DLD1 (cell line): Measurements from ENCODE around the gene NDUFAF2.
"Not testable (repeated sequence)": the region's sequence is repeated elsewhere in the genome, so short reads cannot be mapped to it uniquely, and the experiment has no call there.

Experiments
- in situ Hi-C: cut with HindIII; loops from 2 replicates; pipeline ENCODE4 v1.10.0; 2017; ENCODE audit warnings: low sequenced_read_pairs

The NDUFAF2 gene, protein sequence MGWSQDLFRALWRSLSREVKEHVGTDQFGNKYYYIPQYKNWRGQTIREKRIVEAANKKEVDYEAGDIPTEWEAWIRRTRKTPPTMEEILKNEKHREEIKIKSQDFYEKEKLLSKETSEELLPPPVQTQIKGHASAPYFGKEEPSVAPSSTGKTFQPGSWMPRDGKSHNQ

DNA sequence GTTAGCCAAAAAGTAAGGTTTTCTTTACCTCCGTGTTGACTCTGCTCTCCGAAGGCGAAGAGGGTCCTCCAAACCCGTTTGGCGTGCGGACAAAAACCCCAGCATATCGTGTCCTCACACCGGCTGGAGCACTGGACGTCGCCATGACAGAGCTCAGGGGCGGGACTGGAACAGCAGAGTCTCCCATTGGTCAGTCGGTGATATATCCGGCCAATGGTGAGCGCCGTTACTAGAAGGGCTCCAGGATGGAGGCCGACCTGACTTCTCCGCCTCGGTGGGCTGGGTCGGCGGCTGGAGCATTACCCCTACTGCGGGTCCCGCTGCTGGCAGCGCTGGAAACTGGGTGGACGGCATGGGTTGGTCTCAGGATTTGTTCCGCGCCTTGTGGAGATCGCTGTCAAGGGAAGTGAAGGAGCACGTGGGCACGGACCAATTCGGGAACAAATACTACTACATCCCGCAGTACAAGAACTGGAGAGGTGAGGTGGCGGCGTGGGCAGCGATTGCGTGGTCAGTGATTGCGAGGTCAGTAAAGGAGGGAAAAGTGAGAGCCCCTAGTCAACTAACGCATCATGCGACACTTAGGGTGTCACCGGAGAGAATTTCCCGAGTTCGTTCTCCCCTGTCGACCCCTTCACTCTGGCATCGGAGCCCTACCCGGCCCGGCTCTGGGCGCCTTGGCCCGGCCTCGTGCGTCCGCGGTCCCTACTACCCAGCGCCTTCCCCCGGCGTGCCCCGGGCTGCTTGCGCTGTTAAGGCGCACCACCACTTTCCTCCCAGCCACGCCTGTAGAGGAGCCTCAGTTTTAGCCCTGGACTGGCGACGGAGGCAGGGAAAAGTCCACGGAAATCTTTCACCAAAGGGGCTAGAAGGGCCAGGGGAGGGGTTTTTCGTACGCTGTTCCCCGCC is at the start of gene NDUFAF2, which contains the start of gene ERCC8:
Gene NDUFAF2, plus strand, starts transcription at position 302 of the 909 bp plus-strand sequence. Its CDS starts 51 bp downstream, at position 353.
Gene ERCC8, minus strand, starts transcription at position 167 of the 909 bp plus-strand sequence. Its CDS starts 62 bp downstream, at position 105.
- in situ Hi-C loops, result no loop called here

DNA sequence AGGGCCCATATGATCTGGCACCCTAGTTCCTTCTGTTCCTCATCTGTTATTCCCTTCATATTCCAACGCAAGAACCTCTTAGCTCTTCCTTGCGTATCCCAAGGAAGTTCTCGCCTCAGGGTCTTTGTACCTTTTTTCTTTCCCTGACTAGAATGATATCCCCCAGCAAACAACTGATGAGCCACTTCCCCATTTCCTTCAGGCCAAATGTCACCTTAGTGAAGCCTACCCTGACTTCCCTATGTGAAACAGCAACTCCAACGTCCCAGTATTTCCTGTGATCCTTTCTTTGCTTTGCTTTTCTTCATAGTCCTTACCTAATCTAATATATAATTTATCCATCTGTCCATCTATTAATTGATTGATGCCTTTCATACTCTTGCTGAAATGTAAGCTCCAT is 48.0 kb upstream of the NDUFAF2 start:
- in situ Hi-C loops, result no loop called here

DNA sequence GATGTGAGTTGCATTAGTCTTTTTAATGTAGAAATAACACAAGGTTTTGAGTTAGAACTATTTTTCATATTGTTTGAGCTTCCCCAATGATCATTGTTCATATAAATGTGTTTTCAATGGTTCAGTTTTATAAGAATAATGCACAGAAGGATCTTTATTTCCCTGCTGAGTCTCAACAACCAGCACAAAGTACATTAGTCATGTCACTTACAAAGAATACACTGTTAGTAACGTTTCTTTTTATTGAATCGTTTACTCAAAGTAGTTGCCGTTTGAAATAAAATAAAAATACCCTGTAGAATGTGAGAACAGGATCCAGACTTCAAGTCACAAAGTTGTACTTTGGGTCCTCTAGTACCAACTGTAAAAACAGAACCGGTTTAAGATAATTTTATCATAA is 41.6 kb upstream of the NDUFAF2 start:
- in situ Hi-C loops, result no loop called here

DNA sequence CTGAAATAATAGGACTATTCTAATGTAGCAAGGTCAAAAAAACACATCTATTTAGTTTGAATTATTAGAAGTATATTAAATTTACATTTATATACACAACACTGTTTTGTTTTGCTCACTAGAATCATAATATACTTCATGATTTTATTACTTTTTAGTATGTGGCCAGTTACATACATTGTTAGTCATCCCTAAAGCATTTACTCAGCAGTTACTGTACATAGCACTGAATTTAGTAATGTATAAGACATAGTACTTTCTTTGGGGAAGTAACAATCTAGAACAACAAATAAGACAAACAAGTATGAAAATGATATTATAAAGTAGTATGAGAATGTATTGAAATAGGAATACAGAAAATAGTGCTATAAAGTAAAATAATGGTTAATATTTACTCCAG is 28.4 kb upstream of the NDUFAF2 start:
- in situ Hi-C loops, result no loop called here

DNA sequence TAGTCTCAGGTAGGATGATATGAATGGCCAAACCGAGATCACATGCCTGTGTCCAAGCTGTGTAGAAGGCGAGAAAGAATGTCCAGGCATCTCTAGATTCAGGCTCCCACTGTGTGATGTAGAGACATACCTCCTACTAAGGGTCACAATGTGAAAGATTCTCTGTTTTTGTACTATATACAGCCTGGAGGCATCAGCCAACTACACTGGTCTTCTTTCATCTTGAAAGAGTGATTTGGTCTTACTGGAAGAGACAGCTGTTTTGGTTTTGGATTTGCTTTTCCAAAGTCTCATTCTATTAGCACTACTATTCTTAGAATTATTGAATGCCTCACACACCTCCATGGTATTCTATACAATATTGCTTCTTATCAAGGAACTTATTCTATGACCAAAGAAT is 26.5 kb upstream of the NDUFAF2 start:
- in situ Hi-C loops, result no loop called here

DNA sequence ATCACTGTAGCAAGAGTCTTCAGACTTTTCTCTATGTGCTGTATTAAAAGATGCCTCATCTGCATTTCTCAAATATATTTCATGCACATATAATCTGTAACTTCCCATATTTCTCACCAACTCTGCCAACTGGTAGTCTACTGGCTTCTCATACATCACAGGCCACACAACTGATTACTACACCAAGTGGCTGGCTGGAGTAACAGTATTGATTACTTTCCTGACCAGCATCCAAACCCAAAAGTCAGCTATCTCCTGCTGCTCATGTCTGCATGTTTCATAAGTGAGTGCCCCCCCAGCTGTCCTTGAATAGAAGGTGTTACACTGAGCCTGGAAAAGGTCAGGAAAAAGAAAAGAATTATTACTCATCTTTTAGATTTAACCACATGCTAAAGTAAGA is 17.6 kb upstream of the NDUFAF2 start:
- in situ Hi-C loops, result no loop called here

DNA sequence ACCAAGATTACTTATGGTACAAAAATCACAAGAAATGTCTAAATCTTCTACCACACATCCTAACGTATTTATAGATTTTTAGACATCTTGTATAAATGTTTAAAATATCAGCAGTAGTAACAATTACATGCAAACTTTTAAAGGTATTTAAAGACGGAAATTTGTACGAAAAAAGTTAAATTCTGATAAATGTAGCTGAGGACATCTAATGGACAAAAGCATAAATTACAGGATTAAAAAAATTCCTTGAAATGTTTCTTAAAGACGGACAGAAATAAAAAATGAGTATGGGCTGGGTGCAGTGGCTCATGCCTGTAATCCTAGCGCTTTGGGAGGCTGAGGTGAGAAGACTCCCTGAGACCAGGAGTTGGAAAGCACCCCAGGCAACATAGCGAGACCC is 16.0 kb upstream of the NDUFAF2 start:
- in situ Hi-C loops, result no loop called here

DNA sequence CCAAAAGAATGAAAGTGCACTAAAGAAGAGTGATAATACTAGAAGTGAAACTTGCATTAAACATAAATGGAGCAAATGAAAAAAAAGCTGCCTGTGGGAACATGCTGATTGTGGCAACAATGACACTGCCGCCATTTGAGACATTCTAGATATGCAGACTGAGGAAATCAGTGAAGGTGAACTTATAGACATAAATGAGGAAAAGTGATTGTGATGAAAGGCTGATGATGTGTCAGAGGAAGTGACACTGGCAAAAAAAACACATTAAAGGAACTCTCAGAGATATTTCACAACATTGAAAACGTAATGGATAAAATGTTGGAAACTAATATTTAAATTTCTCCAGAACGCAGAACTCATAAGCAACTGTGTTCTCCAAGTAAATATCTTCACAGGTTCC is 1.4 kb upstream of the NDUFAF2 start:
- in situ Hi-C loops, result no loop called here

DNA sequence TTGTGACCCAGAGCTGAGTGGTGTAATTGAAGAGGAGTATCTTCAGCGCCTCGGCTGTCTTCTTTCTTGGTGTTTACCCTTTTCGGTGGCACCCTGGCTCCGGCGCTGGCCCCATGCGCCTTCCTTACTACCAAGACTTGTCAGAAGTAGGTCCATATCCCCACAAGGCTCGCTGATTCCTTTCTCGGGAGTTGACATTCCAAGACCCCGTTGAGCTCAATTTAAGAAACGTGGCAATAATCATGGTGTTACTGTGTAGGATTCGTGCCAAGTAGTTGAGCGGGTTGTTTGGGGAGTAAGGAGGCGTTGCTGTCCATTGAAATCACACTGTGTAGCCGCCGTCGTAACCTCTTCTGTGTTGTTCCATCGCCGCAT is 795 bp downstream of the NDUFAF2 start:
- in situ Hi-C loops, result no loop called here

DNA sequence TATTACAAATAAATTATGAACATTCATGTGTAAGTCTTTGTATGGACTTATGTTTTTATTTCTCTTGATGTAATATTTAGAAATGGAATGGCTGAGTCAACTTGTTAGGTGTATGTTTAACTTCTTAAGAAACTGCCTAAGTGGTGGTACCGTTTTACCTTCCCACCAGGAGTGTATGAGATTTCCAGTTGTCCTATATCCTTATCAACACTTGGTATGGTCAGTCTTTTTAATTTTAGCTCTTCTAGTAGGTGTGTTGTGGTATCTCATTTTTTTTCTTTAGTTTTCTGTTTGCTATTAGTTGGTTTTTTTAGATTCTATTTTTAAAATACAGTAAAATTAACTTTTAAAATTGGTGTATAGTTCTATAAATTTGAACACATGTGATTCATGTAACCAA is 3.7 kb downstream of the NDUFAF2 start:
- in situ Hi-C loops, result no loop called here

DNA sequence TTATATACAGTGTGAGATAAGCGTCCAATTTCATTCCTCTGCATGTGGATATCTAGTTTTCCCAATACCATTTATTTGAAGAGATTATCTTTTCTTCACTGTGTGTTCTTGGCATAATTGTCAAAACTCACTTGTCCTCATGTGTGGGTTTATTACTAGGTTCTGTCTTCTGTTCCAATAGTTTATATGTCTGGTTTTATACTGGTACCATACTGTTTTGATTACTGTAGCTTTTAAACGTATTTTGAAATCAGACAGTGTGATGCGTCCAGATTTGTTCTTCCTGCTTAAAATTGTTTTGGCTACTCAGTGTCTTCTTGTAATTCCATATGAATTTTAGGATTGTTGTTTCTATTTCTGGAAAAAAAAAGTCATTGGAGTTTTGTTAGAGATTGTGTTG is 10.2 kb downstream of the NDUFAF2 start:
- in situ Hi-C loops, result no loop called here

DNA sequence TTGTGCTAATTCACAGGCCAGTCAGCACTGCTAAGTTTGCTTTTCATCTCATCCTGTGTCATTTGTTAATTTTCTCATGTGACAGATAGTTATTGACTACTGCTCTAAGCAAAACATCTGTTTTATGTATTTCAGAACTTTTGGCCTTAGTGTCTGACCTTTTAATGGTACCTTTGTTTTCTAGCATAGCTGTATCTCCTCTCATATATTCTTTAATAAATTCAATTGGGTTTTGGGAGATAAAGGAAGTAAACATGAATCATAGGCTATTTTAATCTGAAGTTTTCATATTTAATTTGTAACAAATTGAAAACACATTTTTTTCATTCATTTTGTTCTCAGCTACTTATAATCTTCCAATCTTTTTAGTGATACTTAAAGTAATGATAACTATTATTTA is 13.1 kb downstream of the NDUFAF2 start:
- in situ Hi-C loops, result no loop called here

DNA sequence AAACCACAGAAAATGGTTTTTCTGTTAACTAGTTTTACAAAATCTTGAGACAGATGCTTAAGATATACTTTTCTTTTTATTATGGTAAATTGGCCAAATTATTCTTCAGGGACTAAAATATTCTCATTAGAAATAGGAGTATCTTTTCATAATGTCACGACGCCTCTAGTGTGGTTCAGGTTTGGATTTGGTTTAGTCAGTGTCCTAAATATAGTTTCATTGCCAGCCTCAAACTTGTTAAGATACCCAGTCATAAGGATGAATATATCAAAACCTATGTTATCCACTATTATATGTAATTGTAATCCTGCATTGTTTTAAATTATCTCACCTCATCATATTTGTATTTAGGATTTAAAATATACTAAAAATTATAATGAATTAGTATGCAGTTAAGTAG is 13.7 kb downstream of the NDUFAF2 start:
- in situ Hi-C loops, result no loop called here

DNA sequence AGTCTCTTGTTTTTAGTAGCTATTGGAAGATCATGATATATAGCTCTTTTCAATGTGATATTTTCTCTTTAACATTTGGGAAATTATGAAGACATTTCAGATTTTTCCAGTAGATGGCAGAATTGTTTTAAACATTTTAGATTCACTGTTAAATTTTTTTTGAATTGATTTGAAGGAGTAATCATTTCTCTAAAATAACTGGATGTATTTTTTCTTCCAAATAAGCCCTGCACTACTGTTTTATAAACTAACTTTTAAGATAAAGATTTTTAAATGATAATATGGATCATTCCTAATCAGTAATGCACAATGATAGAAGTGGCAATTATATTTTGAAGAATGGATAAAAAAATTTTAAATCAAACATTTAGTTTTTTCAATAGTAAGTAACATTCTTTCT is 14.2 kb downstream of the NDUFAF2 start:
- in situ Hi-C loops, result no loop called here

DNA sequence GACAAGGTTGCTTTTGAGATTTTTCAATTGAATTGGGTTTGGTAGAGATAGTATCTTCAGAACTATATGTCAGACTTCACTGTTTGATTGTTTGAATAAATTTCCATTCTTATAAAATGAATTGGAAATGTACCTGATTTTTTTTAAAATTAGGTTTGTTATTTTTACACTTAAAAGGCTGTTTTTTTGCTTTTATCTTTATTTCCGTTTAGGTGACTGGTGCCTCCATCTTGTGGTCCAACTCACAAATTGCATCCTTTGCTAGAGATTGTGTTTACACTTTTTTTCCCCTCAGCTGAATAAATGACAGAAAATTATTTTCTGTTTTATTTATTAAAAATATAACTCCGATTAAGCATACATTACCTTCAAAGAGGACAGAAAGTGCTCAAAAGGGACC is 15.6 kb downstream of the NDUFAF2 start:
- in situ Hi-C loops, result no loop called here

DNA sequence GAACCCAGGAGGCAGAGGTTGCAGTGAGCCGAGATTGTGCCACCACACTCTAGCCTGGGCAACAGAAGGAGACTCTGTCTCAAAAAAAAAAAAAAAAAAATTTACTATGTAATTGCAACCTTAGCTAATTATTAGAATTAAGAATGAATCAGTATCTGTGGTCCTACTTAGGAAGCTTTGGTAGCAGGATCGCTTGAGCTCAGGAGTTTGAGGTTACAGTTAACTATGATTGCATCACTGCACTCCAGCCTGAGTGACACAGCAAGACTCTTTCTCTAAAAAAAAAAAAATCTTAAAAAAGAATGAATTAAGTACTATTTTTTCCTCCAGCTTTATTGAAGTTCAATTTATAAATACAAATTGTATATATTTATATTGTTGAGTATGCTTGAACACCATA is 16.7 kb downstream of the NDUFAF2 start:
- in situ Hi-C loops, result no loop called here

DNA sequence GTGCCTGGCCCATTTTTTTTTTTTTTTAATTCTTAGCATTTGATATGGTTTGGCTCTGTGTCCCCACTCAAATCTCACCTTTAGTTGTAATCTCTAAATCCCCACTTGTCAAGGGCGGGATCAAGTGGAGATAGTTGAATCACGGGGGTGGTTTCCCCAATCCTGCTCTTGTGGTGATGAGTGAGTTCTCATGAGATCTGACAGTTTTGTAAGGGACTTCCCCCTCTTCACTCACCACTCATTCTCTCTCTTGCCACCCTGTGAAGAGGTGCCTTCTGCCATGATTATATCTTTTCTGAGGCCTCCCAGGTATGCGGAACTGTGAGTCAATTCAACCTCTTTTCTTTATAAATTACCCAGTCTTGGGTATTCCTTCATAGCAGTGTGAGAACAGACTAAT is 27.2 kb downstream of the NDUFAF2 start:
- in situ Hi-C loops, result no loop called here

DNA sequence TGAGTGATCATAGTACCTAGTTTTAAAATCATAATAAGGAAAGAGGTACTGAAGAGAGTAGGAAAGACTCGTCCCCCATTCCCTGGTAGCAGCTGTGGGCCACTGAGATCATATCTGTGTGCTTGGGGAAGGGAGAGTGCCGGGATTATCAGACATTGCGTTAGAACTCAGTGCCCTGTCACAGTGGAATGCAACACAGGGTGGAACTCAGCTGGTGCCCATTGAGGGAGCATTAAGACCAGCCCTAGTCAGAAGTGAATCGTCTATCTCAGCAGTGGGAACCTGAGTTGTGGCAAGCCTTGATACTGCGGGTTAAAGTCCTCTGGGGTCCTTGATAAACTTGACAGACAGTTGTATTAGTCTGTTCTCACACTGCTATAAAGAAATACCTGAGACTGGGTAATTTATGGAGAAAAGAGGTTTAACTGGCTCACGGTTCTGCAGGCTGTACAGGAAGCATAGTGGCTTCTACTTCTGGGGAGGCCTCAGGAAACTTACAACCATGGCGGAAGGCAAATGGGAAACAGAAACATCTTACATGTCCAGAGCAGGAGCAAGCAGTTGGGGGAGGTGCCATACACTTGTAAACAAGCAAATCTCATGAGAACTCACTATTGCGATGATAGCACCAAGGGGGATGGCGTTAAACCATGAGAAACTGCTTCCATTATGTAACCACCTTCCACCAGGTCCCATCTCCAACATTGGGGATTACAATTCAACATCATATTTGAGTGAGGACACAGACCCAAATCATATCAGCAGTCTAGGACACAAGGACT is 33.1 kb downstream of the NDUFAF2 start:
- in situ Hi-C loops, result no loop called here

DNA sequence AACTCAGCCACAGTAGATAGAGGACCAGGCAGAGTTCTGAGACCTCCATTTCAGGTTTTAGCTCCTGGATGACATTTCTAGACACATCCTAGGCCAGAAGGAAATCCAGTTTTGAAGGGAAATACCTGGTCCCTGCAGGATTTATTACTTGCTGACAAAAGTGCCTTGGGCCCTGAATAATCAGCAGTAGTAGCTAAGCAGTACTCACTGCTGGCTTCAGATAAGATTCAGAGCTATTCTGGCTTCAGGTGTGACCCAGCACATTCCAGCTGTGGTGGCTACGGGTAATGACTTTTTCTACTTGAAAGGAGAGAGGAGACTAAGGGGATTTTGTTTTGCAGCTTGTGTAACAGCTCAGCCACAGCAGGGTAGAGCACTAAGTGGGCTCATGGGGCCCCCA is 34.0 kb downstream of the NDUFAF2 start:
- in situ Hi-C loops, result no loop called here

DNA sequence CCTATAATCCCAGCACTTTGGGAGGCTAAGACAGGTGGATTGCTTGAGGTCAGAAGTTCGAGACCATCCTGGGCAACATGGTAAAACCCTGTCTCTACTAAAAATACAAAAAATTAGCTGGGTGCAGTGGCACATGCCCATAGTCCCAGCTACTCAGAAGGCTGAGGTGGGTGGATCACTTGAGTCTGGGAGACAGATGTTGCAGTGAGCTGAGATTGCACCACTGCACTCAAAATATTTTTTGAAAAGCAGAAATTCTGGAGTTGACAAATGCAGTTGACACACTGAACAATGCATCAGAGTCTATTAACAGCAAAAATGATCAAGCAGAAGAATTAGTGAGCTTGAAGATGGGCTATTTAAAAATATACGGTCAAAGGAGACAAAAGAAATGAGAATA is 35.5 kb downstream of the NDUFAF2 start:
- in situ Hi-C loops, result no loop called here

DNA sequence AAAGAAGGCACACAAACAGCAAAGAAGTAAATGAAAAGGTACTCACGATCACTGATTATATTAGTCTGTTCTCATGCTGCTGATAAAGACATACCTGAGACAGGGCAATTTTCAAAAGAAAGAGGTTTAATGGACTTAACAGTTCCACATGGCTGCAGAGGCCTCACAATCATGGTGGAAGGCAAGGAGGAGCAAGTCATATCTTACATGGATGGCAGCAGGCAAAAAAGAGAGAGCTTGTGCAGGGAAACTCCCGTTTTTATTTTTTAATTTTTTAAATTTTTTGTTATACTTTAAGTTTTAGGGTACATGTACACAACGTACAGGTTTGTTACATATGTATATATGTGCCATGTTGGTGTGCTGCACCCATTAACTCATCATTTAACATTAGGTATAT is 37.1 kb downstream of the NDUFAF2 start:
- in situ Hi-C loops, result not testable (repeated sequence)

DNA sequence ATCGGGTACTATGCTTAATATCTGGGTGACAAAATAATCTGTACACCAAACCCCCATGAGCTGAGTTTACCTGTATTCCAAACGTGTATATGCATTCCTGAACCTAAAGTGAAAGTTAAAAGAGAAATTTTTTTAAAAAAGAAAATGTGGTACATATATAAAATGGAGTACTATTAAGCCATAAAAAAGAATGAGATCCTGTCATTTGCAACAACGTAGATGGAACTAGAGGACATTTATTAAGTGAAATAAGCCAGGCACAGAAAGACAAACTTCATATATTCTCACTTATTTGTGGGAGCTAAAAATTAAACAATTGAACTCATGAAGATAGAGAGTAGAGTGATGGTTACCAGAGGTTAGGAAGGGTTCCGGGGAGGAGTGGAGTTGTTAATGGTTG is 44.8 kb downstream of the NDUFAF2 start:
- in situ Hi-C loops, result no loop called here
